ENCODE data around the gene ARHGEF28.

ARHGEF28 gene

DNA sequence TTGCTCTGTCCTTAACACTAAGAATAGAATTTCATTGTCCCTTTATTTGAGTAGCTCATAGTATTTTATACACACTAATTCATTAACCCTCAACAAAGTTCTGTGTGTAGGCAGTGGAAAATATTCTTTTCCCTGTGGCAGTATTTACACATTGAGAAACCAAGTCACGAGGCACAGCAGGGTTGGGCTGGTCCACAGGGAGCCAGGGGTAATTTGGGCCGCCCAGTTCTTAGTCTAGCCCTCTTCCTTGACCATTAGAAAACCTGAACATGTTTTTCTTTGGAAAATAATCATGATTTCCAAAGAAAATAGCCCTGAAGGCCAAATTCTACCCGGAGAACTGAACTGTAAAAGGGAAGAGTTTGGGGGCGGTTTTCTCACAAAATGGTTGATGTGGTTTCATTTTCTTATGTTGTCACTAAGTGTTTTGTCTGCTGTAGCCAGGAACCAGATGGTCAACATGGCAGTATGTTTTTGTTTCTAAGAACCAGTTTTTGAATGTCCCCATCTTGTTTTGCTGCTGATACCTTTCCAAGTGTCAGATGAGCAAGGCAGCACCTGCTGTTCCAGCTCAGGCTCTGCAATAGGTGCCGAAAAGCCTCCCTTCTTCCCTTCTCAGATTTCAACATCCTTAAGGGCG, 29.6 kb downstream of the ARHGEF28 start:
- DNase-seq (ENCODE audit: low read depth): no peak
- TF ChIP-seq, protein P1, sequence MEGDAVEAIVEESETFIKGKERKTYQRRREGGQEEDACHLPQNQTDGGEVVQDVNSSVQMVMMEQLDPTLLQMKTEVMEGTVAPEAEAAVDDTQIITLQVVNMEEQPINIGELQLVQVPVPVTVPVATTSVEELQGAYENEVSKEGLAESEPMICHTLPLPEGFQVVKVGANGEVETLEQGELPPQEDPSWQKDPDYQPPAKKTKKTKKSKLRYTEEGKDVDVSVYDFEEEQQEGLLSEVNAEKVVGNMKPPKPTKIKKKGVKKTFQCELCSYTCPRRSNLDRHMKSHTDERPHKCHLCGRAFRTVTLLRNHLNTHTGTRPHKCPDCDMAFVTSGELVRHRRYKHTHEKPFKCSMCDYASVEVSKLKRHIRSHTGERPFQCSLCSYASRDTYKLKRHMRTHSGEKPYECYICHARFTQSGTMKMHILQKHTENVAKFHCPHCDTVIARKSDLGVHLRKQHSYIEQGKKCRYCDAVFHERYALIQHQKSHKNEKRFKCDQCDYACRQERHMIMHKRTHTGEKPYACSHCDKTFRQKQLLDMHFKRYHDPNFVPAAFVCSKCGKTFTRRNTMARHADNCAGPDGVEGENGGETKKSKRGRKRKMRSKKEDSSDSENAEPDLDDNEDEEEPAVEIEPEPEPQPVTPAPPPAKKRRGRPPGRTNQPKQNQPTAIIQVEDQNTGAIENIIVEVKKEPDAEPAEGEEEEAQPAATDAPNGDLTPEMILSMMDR (conservative IDR thresholded peaks at IDR 0.05; ENCODE audit: low read depth, low read length): no peak
- H3K4me3 ChIP-seq (ENCODE audit: low read depth, low read length): no peak overlapping the region

DNA sequence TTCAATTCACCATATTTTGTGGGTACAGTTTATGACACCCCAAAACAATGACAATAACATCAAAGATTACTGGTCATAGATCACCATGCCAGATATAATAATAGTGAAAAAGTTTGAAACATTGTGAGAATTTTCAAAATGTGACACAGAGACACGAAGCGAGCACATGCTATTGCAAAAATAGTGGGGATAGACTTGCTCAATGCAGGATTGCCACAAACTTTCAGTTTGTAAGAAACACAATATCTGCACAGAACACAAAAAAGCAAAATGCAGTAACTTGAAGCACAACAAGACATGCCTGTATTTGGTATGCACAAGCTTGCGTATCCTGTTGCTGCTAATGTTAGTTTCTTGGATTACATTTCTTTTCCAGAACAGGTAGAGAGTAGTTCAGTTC, 35.8 kb downstream of the ARHGEF28 start:
- TF ChIP-seq, protein P1 (conservative IDR thresholded peaks at IDR 0.05; ENCODE audit: low read depth, low read length): no peak
- DNase-seq (ENCODE audit: low read depth): no peak
- no peak overlapping the region for H3K4me3 ChIP-seq (ENCODE audit: low read depth, low read length)

DNA sequence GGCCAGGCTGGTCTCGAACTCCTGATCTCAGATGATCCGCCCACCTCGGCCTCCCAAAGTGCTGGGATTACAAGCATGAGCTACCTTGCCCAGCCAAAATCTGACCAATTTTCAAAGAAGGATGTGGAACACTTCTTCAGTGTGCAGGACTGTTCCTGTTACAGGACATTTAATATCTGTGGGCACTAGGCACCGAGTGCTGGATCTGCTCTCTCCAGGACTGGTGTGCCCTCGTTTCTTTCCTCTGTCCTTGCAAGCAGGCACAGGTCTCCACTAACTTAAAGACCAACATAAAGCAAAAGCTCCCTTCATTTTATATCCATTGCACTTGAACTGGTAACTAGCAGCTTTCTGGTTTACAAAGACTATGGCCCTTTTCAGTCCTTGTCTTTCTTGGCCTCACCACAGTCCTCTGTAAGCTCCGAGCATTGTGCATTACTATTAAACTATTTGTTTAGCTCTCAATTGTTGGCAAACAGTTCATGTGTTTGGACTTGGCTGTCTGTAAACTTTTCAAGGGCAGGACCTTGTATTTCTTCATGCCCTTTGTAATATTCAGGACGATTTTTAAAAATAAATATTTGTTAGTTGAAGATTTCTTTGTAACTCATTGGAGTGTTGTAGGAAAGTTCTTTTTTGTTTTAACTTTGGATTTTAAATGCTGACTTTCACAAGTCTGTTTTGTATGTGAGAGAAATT, 37.3 kb downstream of the ARHGEF28 start:
- TF ChIP-seq, protein P1 (conservative IDR thresholded peaks at IDR 0.05; ENCODE audit: low read depth, low read length): no peak
- DNase-seq (ENCODE audit: low read depth): no peak

DNA sequence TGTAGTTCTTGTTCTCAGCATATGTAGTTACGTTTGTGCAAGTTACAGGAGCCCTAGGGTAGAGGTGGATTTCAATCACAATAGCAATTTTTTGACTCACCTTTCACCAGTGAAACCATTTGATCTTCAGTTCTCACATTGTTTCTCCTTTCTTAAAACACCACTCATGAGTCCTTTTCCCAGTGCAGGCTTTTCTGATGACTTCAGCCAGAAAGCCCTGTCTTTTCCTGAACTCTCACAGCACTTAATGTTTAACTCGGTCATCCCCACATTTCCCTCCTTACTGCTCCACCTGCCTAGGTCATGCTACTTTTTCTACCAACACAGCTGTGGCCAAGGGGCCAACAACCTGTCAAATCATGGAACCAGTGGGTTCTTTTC, 37.9 kb downstream of the ARHGEF28 start:
- DNase-seq (ENCODE audit: low read depth): no peak
- TF ChIP-seq, protein P1 (conservative IDR thresholded peaks at IDR 0.05; ENCODE audit: low read depth, low read length): no peak
- H3K4me3 ChIP-seq (ENCODE audit: low read depth, low read length): no peak overlapping the region

More for the DNA sequence above, 37.3 kb downstream of the ARHGEF28 start:
- no peak overlapping the region for H3K4me3 ChIP-seq (ENCODE audit: low read depth, low read length)

DNA sequence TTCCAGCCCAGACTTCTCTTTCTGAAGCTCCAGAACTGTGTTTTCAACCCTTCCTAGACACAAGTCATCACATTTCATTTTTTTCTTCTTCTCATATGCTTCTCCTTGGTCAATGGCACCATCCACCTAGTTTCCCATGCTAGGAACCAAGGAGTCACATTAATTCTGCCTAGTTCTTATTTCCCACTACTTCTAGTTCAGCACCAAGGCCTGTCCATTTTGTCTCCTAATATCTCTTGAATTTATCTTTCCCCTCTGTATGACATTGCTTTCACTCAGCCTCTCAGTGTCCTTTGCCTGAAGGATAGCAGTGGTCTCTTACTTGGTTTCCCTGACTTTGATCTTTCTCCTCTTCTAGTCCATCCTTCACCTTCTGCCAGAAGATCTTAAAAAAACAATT, 38.8 kb downstream of the ARHGEF28 start:
- TF ChIP-seq, protein P1 (conservative IDR thresholded peaks at IDR 0.05; ENCODE audit: low read depth, low read length): no peak
- H3K4me3 ChIP-seq (ENCODE audit: low read depth, low read length): no peak overlapping the region
- no peak for DNase-seq (ENCODE audit: low read depth)

DNA sequence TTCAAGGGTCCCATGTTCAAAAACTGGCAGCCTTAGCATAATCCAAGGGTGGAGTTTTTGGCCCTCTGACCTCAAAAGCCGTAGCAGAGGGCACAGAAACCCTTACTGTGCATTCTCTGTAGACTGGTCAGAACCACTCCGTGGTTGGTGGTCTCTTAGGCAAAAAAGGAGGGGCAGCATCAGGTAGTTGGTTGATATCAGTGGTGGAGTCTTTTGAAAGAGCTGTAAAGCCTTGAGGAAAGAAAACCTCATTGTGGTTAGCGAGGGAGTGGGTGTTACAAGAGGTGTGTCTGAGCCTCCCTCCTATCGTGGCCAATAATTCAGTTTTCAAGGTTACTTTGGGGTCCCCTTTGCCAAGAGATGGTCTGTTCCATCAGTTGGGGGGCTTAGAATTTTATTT, 40.9 kb downstream of the ARHGEF28 start:
- TF ChIP-seq, protein P1 (conservative IDR thresholded peaks at IDR 0.05; ENCODE audit: low read depth, low read length): no peak
- no peak for DNase-seq (ENCODE audit: low read depth)
- no peak overlapping the region for H3K4me3 ChIP-seq (ENCODE audit: low read depth, low read length)

DNA sequence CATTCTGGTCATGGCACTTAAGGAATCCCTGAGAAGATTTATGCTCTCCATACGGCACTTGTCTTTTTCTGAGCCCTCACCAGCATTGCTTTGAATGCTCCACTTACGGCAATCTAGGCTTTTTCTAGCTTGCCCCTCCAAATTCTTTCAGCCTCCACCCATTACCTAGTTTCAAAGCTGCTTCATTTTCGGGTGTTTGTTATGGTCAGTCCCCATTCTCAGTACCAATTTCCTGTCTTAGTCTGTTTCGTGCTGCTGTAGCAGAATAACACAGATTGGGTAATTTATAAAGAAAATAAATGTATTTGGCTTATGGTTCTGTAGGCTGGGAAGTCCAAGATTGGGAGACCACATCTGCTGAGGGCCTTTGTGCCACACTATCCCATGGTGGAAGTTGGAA, 42.0 kb downstream of the ARHGEF28 start:
- no peak overlapping the region for H3K4me3 ChIP-seq (ENCODE audit: low read depth, low read length)
- TF ChIP-seq, protein P1 (conservative IDR thresholded peaks at IDR 0.05; ENCODE audit: low read depth, low read length): no peak
- no peak for DNase-seq (ENCODE audit: low read depth)
